Chondrocyte (in vitro differentiated cells): Measurements from ENCODE around the gene AP1B1. TPM values are rescaled to one million over a fixed set of nuclear protein-coding genes. Genes with fewer than 3 reads are reported as not detected.
"Not testable (repeated sequence)": the region's sequence is repeated elsewhere in the genome, so short reads cannot be mapped to it uniquely, and the experiment has no call there.

Experiments
- DNase-seq: peaks from one replicate; pipeline ENCODE4 v3.0.0; 2021; ENCODE audit warnings: mixed read lengths, low spot score
- H3K27ac Mint-ChIP-seq: one replicate; pipeline ENCODE4 v1.8.0; 2021; ENCODE audit warnings: mild to moderate bottlenecking, moderate library complexity, mixed read lengths; ENCODE audit not compliant: unreplicated experiment
- H3K27me3 Mint-ChIP-seq: 2 replicates; pipeline ENCODE4 v1.8.0; 2021; ENCODE audit warnings: low read depth, mixed read lengths
- H3K36me3 Mint-ChIP-seq: 2 replicates; pipeline ENCODE4 v1.8.0; 2021; ENCODE audit warnings: low read depth, mixed read lengths
- H3K4me1 Mint-ChIP-seq: 2 replicates; pipeline ENCODE4 v1.8.0; 2021; ENCODE audit warnings: low read depth, mild to moderate bottlenecking, mixed read lengths
- H3K4me3 Mint-ChIP-seq: one replicate; pipeline ENCODE4 v1.8.0; 2021; ENCODE audit warnings: mild to moderate bottlenecking, moderate library complexity, mixed read lengths; ENCODE audit not compliant: unreplicated experiment
- H3K9me3 Mint-ChIP-seq: 2 replicates; pipeline ENCODE4 v1.8.0; 2021; ENCODE audit warnings: low read depth, mixed read lengths
- CTCF ChIP-seq: fragments of 200-600 bp; sonication (generic); IDR thresholded peaks from 2 replicates; pipeline ENCODE4 v1.5.0; 2021; ENCODE audit warnings: antibody characterized with exemption, mild to moderate bottlenecking, moderate library complexity
- total RNA-seq: library from RNA; stranded (reverse); gene quantifications from 3 replicates; pipeline ENCODE4 v1.2.1, GENCODE V29; 2021

AP1B1 gene
- total RNA-seq, 1 donor from 2014 or later = 42.0 TPM

- DNase-seq = no peak
- Mint-ChIP-seq H3K36me3 (no peaks in the 10 kb centered on the region), H3K4me1 (no peaks in the 10 kb centered on the region), H3K4me3 (no peak overlapping the region), H3K27me3 (peaks cover 28% of the 10 kb centered on the region), H3K9me3 (no peaks in the 10 kb centered on the region), H3K27ac (no peak overlapping the region)
- TF ChIP-seq CTCF = no peak
Observed at GRCh38 chr22:29427176-29427760, 38.9 kb upstream of the AP1B1 start.

DNA sequence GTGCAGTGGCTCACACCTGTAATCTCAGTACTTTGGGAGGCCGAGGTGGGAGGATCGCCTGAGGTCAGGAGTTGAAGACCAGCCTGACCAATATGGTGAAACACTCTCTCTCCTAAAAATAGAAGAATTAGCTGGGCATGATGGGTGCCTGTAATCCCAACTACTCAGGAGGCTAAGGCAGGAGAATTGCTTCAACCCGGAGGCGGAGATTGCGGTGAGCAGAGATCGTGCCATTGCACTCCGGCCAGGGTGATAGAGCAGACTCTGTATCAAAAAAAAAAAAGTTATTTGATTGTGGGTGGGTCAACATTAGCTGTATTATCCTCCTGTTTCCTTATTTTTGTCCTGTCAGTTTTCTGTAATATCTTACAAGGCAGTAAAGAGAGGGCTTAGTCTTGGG, 38.1 kb upstream of the AP1B1 start:
- H3K4me1 Mint-ChIP-seq = no peaks in the 10 kb centered on the region
- H3K9me3 Mint-ChIP-seq = no peaks in the 10 kb centered on the region
- H3K27me3 Mint-ChIP-seq = peaks cover 24% of the 10 kb centered on the region
- no peak overlapping the region for H3K4me3 Mint-ChIP-seq
- H3K27ac Mint-ChIP-seq = no peak overlapping the region
- TF ChIP-seq CTCF = no peak
- DNase-seq = no peak
- H3K36me3 Mint-ChIP-seq = no peaks in the 10 kb centered on the region

DNA sequence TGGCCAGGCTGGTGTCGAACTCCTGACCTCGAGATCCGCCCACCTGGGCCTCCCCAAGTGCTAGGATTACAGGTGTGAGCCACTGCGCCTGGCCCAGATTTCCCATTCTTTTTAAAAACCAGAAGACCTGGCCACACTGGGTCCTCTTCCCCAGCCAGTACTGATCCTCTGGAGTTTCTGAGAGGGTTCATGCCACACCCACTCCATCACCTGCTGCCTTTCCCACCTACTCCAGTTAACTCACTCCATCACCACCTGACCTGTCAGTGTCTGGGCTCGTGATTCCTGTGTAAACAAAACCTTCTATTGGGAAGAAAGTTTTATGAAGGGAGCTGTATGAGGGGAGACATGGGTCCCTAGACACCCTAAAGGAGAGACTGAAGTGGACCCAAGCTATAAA, 30.3 kb upstream of the AP1B1 start:
- not testable (repeated sequence) for DNase-seq, H3K27ac Mint-ChIP-seq, H3K27me3 Mint-ChIP-seq, H3K4me3 Mint-ChIP-seq, H3K36me3 Mint-ChIP-seq, H3K9me3 Mint-ChIP-seq
- H3K4me1 Mint-ChIP-seq = peaks cover 11% of the 10 kb centered on the region

DNA sequence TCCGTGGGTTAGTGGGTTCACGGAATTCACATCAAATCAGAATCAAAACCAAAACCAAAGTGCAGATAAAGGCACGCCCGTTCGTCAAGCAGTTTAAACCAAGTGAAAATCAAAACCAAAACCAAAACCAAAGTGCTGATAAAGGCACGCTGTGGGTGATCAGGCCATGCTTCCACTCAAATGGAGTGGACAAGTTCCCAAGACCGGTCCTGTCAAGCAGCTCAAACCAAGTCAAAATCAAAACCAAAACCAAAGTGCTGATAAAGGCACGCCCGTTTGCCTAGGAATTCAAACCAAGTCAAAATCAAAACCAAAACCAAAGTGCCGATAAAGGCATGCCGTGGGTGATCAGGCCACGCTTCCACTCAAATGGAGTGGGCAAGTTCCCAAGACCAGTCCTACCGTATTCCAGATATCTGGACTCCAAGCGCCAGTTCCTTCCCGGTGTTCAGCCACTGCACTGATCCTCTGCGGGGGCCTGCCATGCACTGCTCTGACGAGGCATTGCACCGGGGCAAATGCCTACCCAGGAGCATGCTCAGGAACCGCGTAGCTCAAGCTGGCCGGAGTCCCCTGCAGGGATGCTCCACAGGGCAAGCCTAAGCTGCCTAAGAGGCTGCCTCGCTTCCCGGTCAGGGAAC, 26.7 kb upstream of the AP1B1 start:
- not testable (repeated sequence) for H3K4me3 Mint-ChIP-seq, H3K27ac Mint-ChIP-seq, DNase-seq, H3K36me3 Mint-ChIP-seq, H3K9me3 Mint-ChIP-seq, H3K27me3 Mint-ChIP-seq
- peaks cover 11% of the 10 kb centered on the region for H3K4me1 Mint-ChIP-seq

DNA sequence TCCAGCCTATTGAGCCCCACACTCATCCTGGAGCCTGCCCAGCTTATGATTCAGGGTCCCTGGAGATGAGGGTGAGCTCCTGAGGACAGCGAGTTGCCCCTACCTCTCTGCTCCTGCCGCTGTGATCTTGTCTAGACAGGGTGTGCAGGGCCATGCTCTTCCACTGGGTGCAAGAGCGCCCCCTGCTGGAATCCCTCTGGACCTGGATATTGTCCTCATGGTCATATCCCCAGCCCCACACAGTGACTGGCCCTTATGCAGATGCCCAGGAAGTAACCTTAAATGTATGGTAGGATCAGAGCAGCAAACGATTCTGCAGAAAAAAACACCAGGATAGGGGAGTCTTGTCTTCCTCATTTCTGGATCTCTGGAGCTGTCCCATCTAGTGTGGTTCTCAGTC, 24.4 kb upstream of the AP1B1 start:
- H3K27me3 Mint-ChIP-seq, DNase-seq, H3K27ac Mint-ChIP-seq, H3K9me3 Mint-ChIP-seq, H3K4me3 Mint-ChIP-seq, H3K36me3 Mint-ChIP-seq: not testable (repeated sequence)
- TF ChIP-seq CTCF = peak; percentile 58
- peaks cover 10% of the 10 kb centered on the region for H3K4me1 Mint-ChIP-seq

DNA sequence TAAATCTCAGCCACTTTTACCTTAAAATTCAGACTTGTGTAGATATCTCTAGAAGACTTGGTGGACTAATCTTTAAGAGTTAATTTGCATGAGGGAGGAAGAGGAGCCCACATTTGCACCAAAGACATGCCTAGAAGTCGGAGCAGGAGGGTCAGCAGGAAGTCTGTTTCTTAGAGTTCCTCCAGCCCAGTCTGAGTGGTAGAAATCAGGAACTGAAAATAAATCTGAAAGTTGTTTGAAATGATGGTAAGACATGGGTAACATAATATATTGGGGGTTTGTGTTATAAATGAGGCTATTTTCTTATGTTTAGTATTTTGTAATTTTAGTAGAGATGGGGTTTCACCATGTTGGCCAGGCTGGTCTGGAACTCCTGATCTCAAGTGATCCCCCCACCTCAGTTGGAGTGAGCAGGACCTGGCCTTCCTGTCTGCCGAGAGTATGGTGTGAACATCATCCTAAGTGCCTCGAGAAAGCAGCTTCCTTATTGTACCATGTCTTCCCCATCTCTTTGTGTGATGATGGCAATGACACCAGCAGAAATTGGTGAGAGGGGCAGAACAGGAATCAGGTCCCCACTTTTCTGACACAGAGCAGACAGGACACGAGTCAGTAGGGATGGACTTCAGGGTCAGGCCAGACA, 23.3 kb upstream of the AP1B1 start:
- not testable (repeated sequence) for H3K36me3 Mint-ChIP-seq, H3K27me3 Mint-ChIP-seq, H3K9me3 Mint-ChIP-seq, H3K4me3 Mint-ChIP-seq, H3K27ac Mint-ChIP-seq, H3K4me1 Mint-ChIP-seq, DNase-seq
